ENCODE measurements around the gene RALGAPA2. TPM values are rescaled to one million over a fixed set of nuclear protein-coding genes. Genes with fewer than 3 reads are reported as not detected.
A peak's percentile ranks its signal among the peaks of the same experiment; 100 is the strongest.

The RALGAPA2 gene
- total RNA-seq, 4 donors from 2014 or later = 54.3 to 67.6 (median 60.3) TPM

DNA sequence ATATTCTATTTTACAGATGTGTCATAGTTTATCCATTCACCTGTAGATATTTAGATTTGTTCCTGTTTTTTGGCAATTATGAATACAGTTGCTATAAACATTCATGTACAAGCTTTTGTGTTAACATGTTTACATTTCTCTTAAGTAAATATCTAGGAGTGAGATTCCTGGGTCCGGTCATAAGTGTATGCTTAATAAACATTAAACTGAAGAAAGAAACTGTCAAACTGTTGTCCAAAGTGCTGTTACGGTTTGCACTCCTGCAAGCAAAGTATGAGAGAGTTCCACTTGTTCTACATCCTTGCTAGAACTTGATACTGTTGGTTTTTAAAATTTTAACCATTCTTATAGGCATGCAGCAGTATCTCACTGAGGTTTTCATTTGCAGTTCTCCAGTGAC is 138.6 kb downstream of the RALGAPA2 start:
- Histone ChIP-seq H3K27me3 (no peaks in the 10 kb centered on the region), H3K36me3 (peaks cover 0 to 22% (median 0%) of the 10 kb centered on the region in 3 donors), H3K27ac (no peak overlapping the region), H3K9me3 (no peaks in the 10 kb centered on the region), H3K4me1 (no peaks in the 10 kb centered on the region), H3K4me3 (no peak overlapping the region)
- DNase-seq = no peak
- TF ChIP-seq, protein P1, sequence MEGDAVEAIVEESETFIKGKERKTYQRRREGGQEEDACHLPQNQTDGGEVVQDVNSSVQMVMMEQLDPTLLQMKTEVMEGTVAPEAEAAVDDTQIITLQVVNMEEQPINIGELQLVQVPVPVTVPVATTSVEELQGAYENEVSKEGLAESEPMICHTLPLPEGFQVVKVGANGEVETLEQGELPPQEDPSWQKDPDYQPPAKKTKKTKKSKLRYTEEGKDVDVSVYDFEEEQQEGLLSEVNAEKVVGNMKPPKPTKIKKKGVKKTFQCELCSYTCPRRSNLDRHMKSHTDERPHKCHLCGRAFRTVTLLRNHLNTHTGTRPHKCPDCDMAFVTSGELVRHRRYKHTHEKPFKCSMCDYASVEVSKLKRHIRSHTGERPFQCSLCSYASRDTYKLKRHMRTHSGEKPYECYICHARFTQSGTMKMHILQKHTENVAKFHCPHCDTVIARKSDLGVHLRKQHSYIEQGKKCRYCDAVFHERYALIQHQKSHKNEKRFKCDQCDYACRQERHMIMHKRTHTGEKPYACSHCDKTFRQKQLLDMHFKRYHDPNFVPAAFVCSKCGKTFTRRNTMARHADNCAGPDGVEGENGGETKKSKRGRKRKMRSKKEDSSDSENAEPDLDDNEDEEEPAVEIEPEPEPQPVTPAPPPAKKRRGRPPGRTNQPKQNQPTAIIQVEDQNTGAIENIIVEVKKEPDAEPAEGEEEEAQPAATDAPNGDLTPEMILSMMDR (IDR thresholded peaks at IDR 0.05) = no peak
- no peak for TF ChIP-seq POLR2A (IDR thresholded peaks at IDR 0.05)

DNA sequence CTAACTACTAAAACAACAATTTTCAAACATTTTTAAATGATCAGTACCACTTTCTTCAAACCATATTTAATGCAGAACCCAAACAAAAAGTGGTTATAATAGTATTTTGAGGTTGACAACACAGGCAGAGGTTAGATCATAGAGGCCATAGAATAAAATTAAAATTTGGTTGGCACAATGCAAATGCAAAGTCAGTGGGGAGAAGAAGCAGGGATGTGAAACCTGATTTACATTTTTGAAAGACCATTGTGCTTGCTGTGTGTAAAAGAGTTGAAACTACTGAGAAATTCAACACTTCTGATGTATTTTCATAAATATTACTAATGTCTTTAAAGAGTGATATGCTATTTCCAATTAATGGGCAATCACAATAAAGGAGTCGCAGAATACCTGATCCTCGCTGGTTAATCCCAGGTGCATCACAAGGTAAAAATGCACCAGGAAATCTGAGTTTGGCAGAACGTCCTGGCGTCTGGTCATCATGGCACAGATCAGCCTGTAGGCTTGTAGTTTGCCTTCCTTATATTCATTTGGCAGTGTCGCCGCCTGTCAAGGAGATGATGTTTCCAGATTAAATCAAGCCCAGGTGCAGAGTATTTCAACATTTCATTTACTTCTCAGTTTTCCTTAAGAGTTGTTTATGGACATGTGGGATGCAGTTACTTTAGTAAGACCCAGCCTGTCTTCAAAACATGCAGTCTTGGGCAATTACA is 141.2 kb downstream of the RALGAPA2 start:
- Histone ChIP-seq H3K4me1 (peaks cover 0 to 5% (median 0%) of the 10 kb centered on the region in 4 donors), H3K4me3 (no peak overlapping the region), H3K27ac (no peak overlapping the region), H3K27me3 (no peaks in the 10 kb centered on the region), H3K9me3 (no peaks in the 10 kb centered on the region), H3K36me3 (peaks cover 0 to 20% (median 0%) of the 10 kb centered on the region in 3 donors)
- TF ChIP-seq POLR2A (IDR thresholded peaks at IDR 0.05) = no peak
- no peak for DNase-seq

DNA sequence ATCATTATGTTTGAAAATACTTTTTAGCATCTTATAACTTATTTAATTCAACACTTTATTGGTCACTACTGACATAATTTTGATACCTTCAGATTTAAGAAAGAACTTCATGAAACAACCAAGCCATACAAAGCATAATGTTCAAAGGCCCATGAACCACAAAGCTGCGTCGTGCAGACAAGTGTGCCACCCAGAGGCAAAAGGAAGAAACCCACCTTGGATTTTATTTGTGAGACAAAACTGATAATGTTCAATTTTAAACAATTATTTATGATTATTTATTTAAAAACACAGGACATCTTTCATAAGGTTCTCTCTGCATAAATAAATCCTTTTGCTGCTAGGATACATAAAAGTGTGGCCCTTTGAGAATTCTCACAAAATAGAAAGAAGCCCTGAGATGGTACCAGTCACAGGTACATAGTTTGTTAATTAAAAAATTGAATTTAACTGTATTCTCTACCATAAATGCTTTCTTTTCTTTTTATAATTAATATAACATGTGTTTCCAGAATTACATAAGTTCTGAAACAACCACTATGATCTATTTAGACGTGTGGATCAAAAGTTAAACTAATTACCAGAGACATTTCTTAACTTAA is 143.7 kb downstream of the RALGAPA2 start:
- Histone ChIP-seq H3K9me3 (no peaks in the 10 kb centered on the region), H3K27ac (no peak overlapping the region), H3K4me1 (peaks cover 0 to 5% (median 0%) of the 10 kb centered on the region in 4 donors), H3K27me3 (no peaks in the 10 kb centered on the region), H3K4me3 (no peak overlapping the region), H3K36me3 (peaks cover 0 to 19% (median 0%) of the 10 kb centered on the region in 3 donors)
- TF ChIP-seq, protein P1 (IDR thresholded peaks at IDR 0.05) = peak; percentile 15 to 78 (median 70)
- TF ChIP-seq POLR2A (IDR thresholded peaks at IDR 0.05) = no peak
- DNase-seq = peak in 1 of 3 donors; percentile 58

DNA sequence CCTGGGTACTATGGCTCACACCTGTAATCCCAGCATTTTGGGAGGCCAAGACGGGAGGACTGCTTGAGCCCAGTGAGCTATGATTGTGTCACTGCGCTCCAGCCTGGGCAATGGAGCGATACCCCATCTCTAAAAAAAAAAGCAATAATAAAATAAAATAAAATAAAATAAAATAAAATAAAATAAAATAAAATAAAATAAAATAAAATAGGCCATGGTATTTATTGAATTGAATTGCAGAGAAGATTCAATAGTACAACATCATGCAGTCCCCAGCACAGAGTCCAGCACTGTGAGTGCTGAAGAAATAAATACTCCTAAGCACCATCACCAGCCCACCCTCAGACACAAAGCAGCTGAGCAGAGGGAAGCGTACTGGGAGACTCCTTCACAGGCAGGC is 144.7 kb downstream of the RALGAPA2 start:
- Histone ChIP-seq H3K36me3 (peaks cover 0 to 17% (median 0%) of the 10 kb centered on the region in 3 donors), H3K9me3 (no peaks in the 10 kb centered on the region), H3K4me1 (peaks cover 0 to 5% (median 0%) of the 10 kb centered on the region in 4 donors), H3K27me3 (no peaks in the 10 kb centered on the region), H3K27ac (no peak overlapping the region), H3K4me3 (no peak overlapping the region)
- no peak for TF ChIP-seq POLR2A (IDR thresholded peaks at IDR 0.05)
- TF ChIP-seq, protein P1 (IDR thresholded peaks at IDR 0.05) = no peak
- DNase-seq = no peak

DNA sequence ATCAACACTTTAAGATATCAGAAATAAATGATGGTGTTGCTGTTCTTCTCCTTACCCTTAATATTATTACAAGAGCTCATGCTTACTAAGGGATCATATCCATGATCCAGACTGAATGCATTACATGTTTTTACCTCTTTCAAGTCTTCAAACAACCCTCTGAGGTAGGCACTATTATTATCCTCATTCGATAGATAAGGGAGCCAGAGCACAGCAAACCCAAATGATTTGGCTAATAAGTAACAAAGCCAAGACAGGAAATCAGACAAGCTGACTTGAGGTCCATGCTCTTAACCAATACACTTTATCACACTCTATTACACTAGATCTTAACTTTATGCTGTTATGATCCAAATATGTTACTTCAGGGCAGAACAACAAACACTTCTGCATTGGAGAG is 145.9 kb downstream of the RALGAPA2 start:
- Histone ChIP-seq H3K27ac (no peak overlapping the region), H3K9me3 (no peaks in the 10 kb centered on the region), H3K36me3 (peaks cover 0 to 17% (median 0%) of the 10 kb centered on the region in 3 donors), H3K27me3 (no peaks in the 10 kb centered on the region), H3K4me1 (peaks cover 0 to 5% (median 0%) of the 10 kb centered on the region in 4 donors), H3K4me3 (no peak overlapping the region)
- no peak for DNase-seq
- TF ChIP-seq POLR2A (IDR thresholded peaks at IDR 0.05) = no peak
- TF ChIP-seq, protein P1 (IDR thresholded peaks at IDR 0.05) = no peak

DNA sequence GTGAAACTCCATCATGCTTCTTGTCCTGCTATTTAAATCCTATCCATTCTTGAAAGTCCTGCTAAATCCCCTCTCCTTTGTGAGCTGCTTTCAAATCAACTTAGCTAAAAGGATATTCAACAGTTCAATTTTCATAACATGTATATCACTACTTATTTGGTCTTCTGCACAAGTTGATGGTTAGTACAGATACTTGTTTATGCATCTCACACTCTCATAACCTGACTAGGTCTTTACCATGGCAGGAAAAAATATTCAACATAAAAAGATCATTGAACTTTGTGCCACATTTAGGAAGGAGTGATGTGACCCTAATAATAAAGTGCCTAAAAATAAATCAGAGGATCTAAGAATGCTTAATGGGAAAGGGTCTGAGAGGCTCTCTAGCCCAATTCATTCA is 148.2 kb downstream of the RALGAPA2 start:
- no peaks in the 10 kb centered on the region for H3K9me3 ChIP-seq
- H3K4me1 ChIP-seq = peaks cover 0 to 5% (median 0%) of the 10 kb centered on the region in 4 donors
- TF ChIP-seq, protein P1 (IDR thresholded peaks at IDR 0.05) = no peak
- no peak for TF ChIP-seq POLR2A (IDR thresholded peaks at IDR 0.05)
- no peak overlapping the region for H3K27ac ChIP-seq
- peaks cover 0 to 13% (median 0%) of the 10 kb centered on the region in 3 donors for H3K36me3 ChIP-seq
- no peak for DNase-seq
- no peak overlapping the region for H3K4me3 ChIP-seq
- no peaks in the 10 kb centered on the region for H3K27me3 ChIP-seq

All from Peyer's patch (tissue), 4 donors.